A549 (cell line): ENCODE results near the gene FAM156A. TPM values are rescaled to one million over a fixed set of nuclear protein-coding genes. Genes with fewer than 3 reads are reported as not detected.

Source experiments
- ATAC-seq, 2 experiments: fragments of 200-7000 bp in 1 of 2; fragments of >200 bp in 1 of 2; cut with Nextera tagmentation in 1 of 2; cut with Tn5 transposase in 1 of 2; 3 replicates each; pipeline versions ENCODE4 v1.8.0 to v1.9.1; 2018 to 2020; ENCODE audit warnings: mild to moderate bottlenecking in 1 of 2, moderate library complexity in 1 of 2
- CTCF ChIA-PET: fragments of 300-600 bp; sonication (Branson Sonifier 250); formaldehyde crosslinking; extraction: SDS; loops from one replicate; lab custom pipeline; 2021; ENCODE audit warnings: antibody characterized with exemption, inconsistent platforms; lab: Yijun Ruan, JAX
- POLR2A ChIA-PET: fragments of 350-600 bp; formaldehyde crosslinking; extraction: SDS; loops from one replicate; lab custom pipeline; 2021; ENCODE audit warnings: antibody characterized with exemption, inconsistent platforms; lab: Yijun Ruan, JAX
- DNase-seq, 2 experiments: peaks; one replicate each; pipeline versions ENCODE4 v3.0.0 to v3.0.0-alpha.2; 2011 to 2016; ENCODE audit warnings: low read depth in 1 of 2, low spot score in 1 of 2
- FAIRE-seq: peaks from 2 replicates; lab custom pipeline; 2011; peaks lifted over from hg19 to GRCh38; lab: Jason Lieb, UNC
- H3K27ac ChIP-seq, 2 experiments: fragments of >200 bp; sonication (Bioruptor Twin); formaldehyde crosslinking; 3 replicates each; pipeline ENCODE4 v1.5.1; 2016 to 2017
- H3K4me1 ChIP-seq: fragments of >200 bp; sonication (Bioruptor Twin); formaldehyde crosslinking; 3 replicates; pipeline ENCODE4 v1.6.1; 2016
- H3K4me2 ChIP-seq: fragments of >200 bp; sonication (Bioruptor Twin); formaldehyde crosslinking; 3 replicates; pipeline ENCODE4 v1.6.1; 2016
- H3K4me3 ChIP-seq: fragments of >200 bp; sonication (Bioruptor Twin); formaldehyde crosslinking; 3 replicates; pipeline ENCODE4 v1.5.1; 2016
- H3K9me3 ChIP-seq: fragments of >200 bp; sonication (Bioruptor Twin); formaldehyde crosslinking; 3 replicates; pipeline ENCODE4 v1.6.1; 2016
- BCL3 ChIP-seq: fragments of >200 bp; sonication (Bioruptor Twin); formaldehyde crosslinking; IDR thresholded peaks from 3 replicates; pipeline ENCODE4 v1.6.1; 2016
- BHLHE40 ChIP-seq: IDR thresholded peaks from 2 replicates; pipeline ENCODE4 v1.6.1; 2012; ENCODE audit warnings: low read depth, low read length, inconsistent platforms
- CBX2 ChIP-seq: fragments of 200-600 bp; sonication (generic); IDR thresholded peaks from 2 replicates; pipeline ENCODE4 v1.6.1; 2016; ENCODE audit warnings: low read depth, mild to moderate bottlenecking, borderline replicate concordance
- CEBPB ChIP-seq, 2 experiments: fragments of >200 bp in 1 of 2; sonication (Bioruptor Twin) in 1 of 2; formaldehyde crosslinking in 1 of 2; IDR thresholded peaks; 2 replicates each; pipeline ENCODE4 v1.6.1; 2012 to 2016
- CHD2 ChIP-seq: fragments of 150-350 bp; IDR thresholded peaks from 2 replicates; pipeline ENCODE4 v1.6.1; 2014; ENCODE audit warnings: low read length; ENCODE audit not compliant: partially characterized antibody
- EHF ChIP-seq: fragments of 250-450 bp; sonication (Bioruptor Pico); IDR thresholded peaks from 2 replicates; pipeline ENCODE4 v1.5.0; 2020; ENCODE audit warnings: mild to moderate bottlenecking
- EHMT2 ChIP-seq: fragments of 200-600 bp; sonication (generic); IDR thresholded peaks from 2 replicates; pipeline ENCODE4 v1.6.1; 2016; ENCODE audit warnings: antibody characterized with exemption, low read depth, mild to moderate bottlenecking, moderate library complexity
- ELK1 ChIP-seq: fragments of 150-350 bp; IDR thresholded peaks from 2 replicates; pipeline ENCODE4 v1.6.1; 2014; ENCODE audit warnings: low read depth, mild to moderate bottlenecking, low read length
- EP300 ChIP-seq, 2 experiments: fragments of >200 bp; sonication (Bioruptor Twin); formaldehyde crosslinking; IDR thresholded peaks; 2 replicates in 1 of 2; 3 replicates in 1 of 2; pipeline ENCODE4 v1.6.1; 2016 to 2017
- GATA3 ChIP-seq: IDR thresholded peaks from 2 replicates; pipeline ENCODE4 v1.6.1; 2012; ENCODE audit warnings: borderline replicate concordance
- HDAC2 ChIP-seq: fragments of 200-600 bp; sonication (generic); IDR thresholded peaks from 2 replicates; pipeline ENCODE4 v1.6.1; 2016
- HES2 ChIP-seq: fragments of >200 bp; sonication (Bioruptor Twin); formaldehyde crosslinking; IDR thresholded peaks from 2 replicates; pipeline ENCODE4 v1.6.1; 2016
- HMGXB4 ChIP-seq: fragments of 250-450 bp; sonication (Bioruptor Pico); IDR thresholded peaks from 2 replicates; pipeline ENCODE4 v1.5.0; 2021; ENCODE audit warnings: mild to moderate bottlenecking, moderate library complexity, borderline replicate concordance
- HOXA7 ChIP-seq: fragments of 250-450 bp; sonication (Bioruptor Pico); IDR thresholded peaks from 2 replicates; pipeline ENCODE4 v1.5.0; 2020; ENCODE audit warnings: mild to moderate bottlenecking, moderate library complexity
- HOXB5 ChIP-seq: fragments of 250-450 bp; sonication (Bioruptor Pico); IDR thresholded peaks from 2 replicates; pipeline ENCODE4 v1.5.0; 2020; ENCODE audit warnings: mild to moderate bottlenecking, moderate library complexity
- JUNB ChIP-seq: fragments of >200 bp; sonication (Bioruptor Twin); formaldehyde crosslinking; IDR thresholded peaks from 2 replicates; pipeline ENCODE4 v1.6.1; 2016
- KDM1A ChIP-seq: fragments of 200-600 bp; sonication (generic); IDR thresholded peaks from 2 replicates; pipeline ENCODE4 v1.6.1; 2016; ENCODE audit warnings: low read depth, mild to moderate bottlenecking
- MAX ChIP-seq: IDR thresholded peaks from 2 replicates; pipeline ENCODE4 v1.6.1; 2012
- MAZ ChIP-seq: fragments of 150-350 bp; IDR thresholded peaks from 2 replicates; pipeline ENCODE4 v1.6.1; 2014; ENCODE audit warnings: antibody characterized with exemption, low read depth, low read length, borderline replicate concordance
- PBX3 ChIP-seq: IDR thresholded peaks from 2 replicates; pipeline ENCODE4 v1.6.1; 2012
- POLR2AphosphoS2 ChIP-seq: conservative IDR thresholded peaks from 2 replicates; pipeline ENCODE4 v1.6.1; 2012; ENCODE audit warnings: low read length, improper control_type of control experiment, inconsistent platforms
- RNF2 ChIP-seq: fragments of 200-600 bp; sonication (generic); IDR thresholded peaks from 2 replicates; pipeline ENCODE4 v1.6.1; 2016; ENCODE audit warnings: low read depth, mild to moderate bottlenecking, antibody characterized with exemption, moderate library complexity, borderline replicate concordance
- TFCP2L1 ChIP-seq: fragments of 250-450 bp; sonication (Bioruptor Pico); IDR thresholded peaks from 2 replicates; pipeline ENCODE4 v1.5.0; 2021; ENCODE audit warnings: mild to moderate bottlenecking
- ZFP36 ChIP-seq: fragments of 450-650 bp; IDR thresholded peaks from 2 replicates; pipeline ENCODE4 v1.6.1; 2014; ENCODE audit warnings: borderline replicate concordance; ENCODE audit not compliant: partially characterized antibody
- WGBS: methylation state at CpG from one replicate; pipeline ENCODE4 v1.1.6; 2017; ENCODE audit errors: missing lambda C conversion rate; 5-methylcytosine and 5-hydroxymethylcytosine counted together
- polyA plus RNA-seq, 4 experiments: library from polyadenylated mRNA; depleted of rRNA in 3 of 4; stranded (reverse); fragments of >200 nt; fragmentation: RNase III in 1 of 4; extraction: RNeasy Plus Mini Kit Qiagen cat#74134 plus additional on column Dnase treatment in 1 of 4; gene quantifications; 2 replicates in 3 of 4; 3 replicates in 1 of 4; pipeline ENCODE4 v1.2.3, GENCODE V29; 2011 to 2017

Gene FAM156A
- polyA plus RNA-seq, 2 of the 4 experiments (the other 2 are of a cell fraction) = 20.1 to 22.6 TPM

GRCh38 chrX:53004038-53004437, 45.7 kb upstream of the FAM156A start:
- no peak for ATAC-seq
- TF ChIP-seq HOXB5 (CRISPR knock-in tag) (no peak), TFCP2L1 (CRISPR knock-in tag) (no peak), BHLHE40 (no peak), HOXA7 (CRISPR knock-in tag) (no peak), POLR2AphosphoS2 (no peak), MAX (no peak), RNF2 (no peak), GATA3 (no peak), KDM1A (no peak), MAZ (no peak)
- H3K9me3 ChIP-seq = no peaks in the 10 kb centered on the region; the same call in 2 of the 3 replicates
- WGBS = 37% methylated on average over 4 of the region's 4 CpGs
- peak; percentile 7 for FAIRE-seq
- H3K4me1 ChIP-seq = no peaks in the 10 kb centered on the region
- no peak overlapping the region for H3K4me2 ChIP-seq
- no peak overlapping the region for H3K4me3 ChIP-seq
- DNase-seq = no peak
- ChIA-PET CTCF (interaction anchor here (1.7 to 4.5 kb wide), 2 partner anchors 9 to 15 kb away, joined by 8 to 17 read pairs; no protein-coding TSS in a partner anchor), POLR2A (interaction anchor here (1.4 kb wide), 1 partner anchor 78 kb away, joined by 5 read pairs; the partner anchor contains the start of gene TSPYL2)
- no peak overlapping the region for H3K27ac ChIP-seq

GRCh38 chrX:53003111-53003510, 44.8 kb upstream of the FAM156A start:
- FAIRE-seq = no peak
- H3K27ac ChIP-seq = no peak overlapping the region
- no peak overlapping the region for H3K4me2 ChIP-seq
- no peaks in the 10 kb centered on the region for H3K4me1 ChIP-seq
- CTCF ChIA-PET = interaction anchor here (0.7 to 4.5 kb wide), 3 partner anchors 8 to 83 kb away, joined by 3 to 17 read pairs (median 8); no protein-coding TSS in a partner anchor
- WGBS = 55% methylated on average over 5 of the region's 6 CpGs
- no peaks in the 10 kb centered on the region for H3K9me3 ChIP-seq
- no peak for TF ChIP-seq TFCP2L1 (CRISPR knock-in tag)
- TF ChIP-seq EHMT2 = no peak
- no peak for TF ChIP-seq CHD2
- no peak for TF ChIP-seq EP300 (IDR thresholded peaks at IDR 0.05)
- TF ChIP-seq CBX2 = no peak
- TF ChIP-seq HMGXB4 (CRISPR knock-in tag) = no peak
- TF ChIP-seq PBX3 = no peak
- no peak for TF ChIP-seq ELK1
- TF ChIP-seq BHLHE40 = no peak
- no peak for TF ChIP-seq MAZ
- DNase-seq = no peak
- no peak overlapping the region for H3K4me3 ChIP-seq
- POLR2A ChIA-PET = interaction anchor here (0.6 to 1.4 kb wide), 2 partner anchors 79 to 1250 kb away, joined by 4 to 5 read pairs; partner anchors contain the start of gene TSPYL2
- ATAC-seq = no peak

- ChIA-PET CTCF (interaction anchor here (0.7 kb wide), 1 partner anchor 12 kb away, joined by 3 read pairs; no protein-coding TSS in a partner anchor), POLR2A (no interaction called here)
- ATAC-seq (no peak), FAIRE-seq (peak; percentile 93), DNase-seq (no peak)
- Histone ChIP-seq H3K4me2 (no peak overlapping the region), H3K4me1 (no peaks in the 10 kb centered on the region), H3K27ac (no peak overlapping the region), H3K4me3 (no peak overlapping the region), H3K9me3 (no peaks in the 10 kb centered on the region)
- TF ChIP-seq EHMT2 (no peak), ZFP36 (no peak), EHF (CRISPR knock-in tag) (no peak), JUNB (no peak), CEBPB (IDR thresholded peaks at IDR 0.05) (no peak), HDAC2 (no peak), ELK1 (no peak), BHLHE40 (no peak), MAX (no peak), BCL3 (no peak), HES2 (no peak)
- 68% methylated on average over 2 of the region's 2 CpGs for WGBS
Observed at GRCh38 chrX:53001958-53002357, 43.6 kb upstream of the FAM156A start.
